Islet precursor cell (in vitro differentiated cells): Measurements from ENCODE around the gene RABL2A.
"Not testable (repeated sequence)": the region's sequence is repeated elsewhere in the genome, so short reads cannot be mapped to it uniquely, and the experiment has no call there.

Experiments
- DNase-seq: peaks from one replicate; pipeline ENCODE4 v3.0.0-alpha.2; 2018

The RABL2A gene

DNA sequence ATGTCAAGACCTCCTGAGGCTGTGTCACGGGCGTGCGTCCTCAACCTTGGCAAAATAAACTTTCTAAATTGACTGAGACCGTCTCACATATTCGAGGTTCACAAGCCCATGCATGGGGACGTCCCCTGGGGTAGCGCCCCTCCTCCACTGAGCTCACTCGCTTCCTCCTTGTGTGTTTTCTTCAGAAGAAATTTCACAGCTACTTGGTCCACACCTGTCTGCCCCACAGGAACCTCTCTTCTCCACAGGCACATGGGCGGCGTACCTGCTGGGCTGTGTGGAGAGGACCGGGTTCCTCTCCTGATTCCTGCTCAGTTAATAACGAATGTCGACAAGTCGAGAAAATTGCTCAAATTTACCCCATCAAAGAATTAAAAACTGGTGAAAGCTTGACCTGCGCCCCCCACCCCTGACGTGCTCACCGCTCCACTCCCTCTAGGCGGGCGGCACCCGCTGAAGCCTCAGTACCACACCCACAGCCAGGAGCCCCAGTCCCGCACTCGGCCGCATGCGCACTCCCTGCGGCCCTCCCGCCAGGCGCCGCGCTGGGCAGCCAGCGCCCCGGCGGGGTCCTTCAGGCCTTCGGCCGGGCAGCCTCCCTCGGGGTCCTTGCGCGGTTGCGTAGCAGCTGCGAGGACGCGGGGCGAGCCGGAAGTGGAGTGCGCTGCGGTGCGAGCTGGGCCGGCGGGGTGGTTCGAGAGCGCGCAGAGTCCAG is at the start of gene RABL2A:
RABL2A (plus strand) TSS at position 651 of the 715 bp plus-strand sequence. CDS start 1,341 bp downstream, outside the sequence.
- peak; percentile 92 for DNase-seq

GRCh38 chr2:113578508-113578907 is 48.6 kb upstream of the RABL2A start:
- DNase-seq, result not testable (repeated sequence)

DNA sequence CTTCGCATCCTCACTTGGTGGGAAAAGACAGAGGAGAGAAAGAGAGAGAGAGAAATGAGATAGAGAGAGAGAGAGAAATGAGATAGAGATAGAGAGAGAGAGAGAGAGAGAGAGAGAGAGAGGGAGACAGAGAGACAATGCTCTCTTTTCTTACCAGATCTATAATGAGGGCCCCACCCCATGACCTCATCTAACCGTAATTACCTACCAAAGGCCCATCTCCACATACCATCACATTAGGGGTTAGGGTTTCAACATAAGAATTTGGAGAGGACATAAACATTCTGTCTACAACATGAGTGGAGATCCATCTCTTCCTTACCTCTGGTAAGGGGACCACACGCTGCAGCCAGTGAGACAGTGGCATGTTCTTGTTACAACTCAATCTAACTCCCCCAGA is 44.6 kb upstream of the RABL2A start:
- DNase-seq, result not testable (repeated sequence)

DNA sequence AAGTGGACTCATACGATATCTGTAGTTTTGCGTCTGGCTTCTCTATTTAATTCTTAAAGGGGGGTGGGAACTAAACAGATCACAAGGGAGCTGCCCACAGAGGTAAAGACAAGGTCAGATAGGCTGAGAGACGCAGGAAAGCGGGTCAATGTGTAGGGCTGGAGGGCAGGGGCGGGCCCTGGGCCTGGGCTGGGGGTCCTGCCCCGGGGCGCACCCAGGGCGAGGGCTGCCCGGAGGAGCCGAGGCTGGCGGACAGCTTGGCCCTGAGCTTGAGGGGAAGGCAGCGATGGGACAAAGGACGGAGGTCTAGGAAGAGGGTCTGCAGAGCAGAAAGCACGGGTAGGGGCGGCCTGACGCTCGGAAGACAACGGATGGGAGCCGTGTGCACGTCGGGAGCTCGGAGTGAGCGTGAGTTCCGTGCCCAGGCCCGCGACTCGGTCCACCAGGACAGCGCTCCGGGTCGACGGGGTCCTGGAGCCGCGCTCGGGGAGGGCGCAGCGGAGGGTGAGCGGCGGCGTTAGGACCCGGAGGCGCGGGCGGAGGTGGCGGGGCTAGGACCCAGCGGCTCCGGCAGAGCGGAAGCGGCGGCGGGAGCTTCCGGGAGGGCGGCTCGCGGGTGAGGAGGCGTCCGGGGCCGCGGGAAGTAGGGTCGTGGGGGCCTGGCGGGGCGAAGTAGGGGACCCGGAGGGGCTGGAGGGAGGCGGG is 43.4 kb upstream of the RABL2A start:
- DNase-seq, result peak; percentile 89

DNA sequence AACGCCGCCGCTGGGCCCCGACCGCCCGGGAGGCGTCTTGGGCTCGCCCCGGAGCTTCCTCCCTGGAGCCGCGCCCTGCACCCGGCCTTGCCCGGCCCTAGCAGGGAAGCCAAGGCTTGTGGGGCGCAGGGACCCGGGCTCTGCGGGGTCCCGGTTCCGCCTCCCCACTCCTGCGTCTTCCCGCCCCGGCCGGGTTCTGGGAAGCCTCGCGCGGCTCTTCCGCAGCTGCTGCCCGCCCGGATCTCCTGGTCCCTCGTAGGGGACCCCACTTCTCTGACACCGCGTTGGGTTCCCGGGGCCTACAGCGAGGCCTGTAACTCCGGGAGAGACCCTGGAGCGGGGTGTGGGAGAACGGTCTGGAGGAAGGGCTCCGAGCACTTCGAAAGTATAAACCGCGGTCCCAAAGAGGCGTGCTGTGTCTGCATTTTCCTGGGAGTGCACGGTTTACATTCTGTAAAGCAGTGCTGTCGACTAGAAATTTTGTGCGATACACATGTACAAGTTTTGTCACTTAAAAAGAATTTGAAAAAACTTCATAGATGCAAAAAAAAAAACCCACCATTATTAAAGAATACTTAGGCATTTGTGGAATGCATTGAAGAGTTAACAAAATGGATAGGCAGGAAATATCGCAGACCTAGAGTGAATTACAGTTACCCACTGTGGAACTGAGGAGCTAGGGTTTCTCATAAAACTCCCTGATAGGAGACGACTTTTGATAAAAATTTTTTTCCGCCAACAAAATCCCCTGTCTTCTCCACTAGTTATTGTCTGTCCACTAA is 42.6 kb upstream of the RABL2A start:
- DNase-seq, result not testable (repeated sequence)

DNA sequence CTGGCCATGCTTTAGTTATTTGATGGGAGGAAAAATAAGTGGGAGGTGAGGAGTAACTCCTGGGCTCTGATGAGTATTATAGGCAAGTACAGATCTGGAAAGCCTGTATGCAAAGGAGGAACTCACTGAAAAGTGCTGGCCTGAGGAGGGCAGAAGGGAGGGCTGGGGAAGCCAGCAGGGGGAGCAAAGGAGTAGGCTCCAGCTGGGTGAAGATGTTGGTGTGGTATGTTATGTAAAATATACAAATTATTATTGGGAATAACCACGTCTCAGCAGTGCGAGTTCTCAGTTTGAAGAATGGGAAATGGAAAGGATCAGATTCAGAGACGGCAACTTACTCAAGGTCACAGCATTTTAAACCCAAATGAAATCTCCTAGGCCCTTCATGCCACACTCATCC is 39.9 kb upstream of the RABL2A start:
- DNase-seq, result peak; percentile 55

- not testable (repeated sequence) for DNase-seq
Measured at GRCh38 chr2:113589591-113589990, 37.5 kb upstream of the RABL2A start.

- not testable (repeated sequence) for DNase-seq
Measured at GRCh38 chr2:113591926-113592325, 35.1 kb upstream of the RABL2A start.

DNA sequence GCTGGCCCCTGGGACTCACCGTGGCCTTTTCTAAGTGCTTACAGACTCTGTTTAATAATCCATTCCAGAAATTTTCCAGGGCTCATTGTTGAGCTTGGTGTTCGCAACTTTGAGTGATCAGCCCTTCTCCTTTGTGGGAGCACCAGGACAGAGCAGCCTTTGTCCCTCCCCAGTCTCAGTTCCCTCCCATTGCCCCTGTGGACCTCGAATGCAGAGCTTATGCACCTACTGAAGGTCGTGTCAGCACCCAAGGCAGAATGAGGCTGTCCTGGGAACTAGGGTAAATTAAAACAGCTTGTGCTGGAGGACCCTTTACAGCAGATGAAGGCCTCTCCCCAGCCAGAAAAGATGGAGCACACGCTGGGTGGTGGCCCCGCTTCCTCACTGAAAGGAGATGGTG is 33.8 kb upstream of the RABL2A start:
- not testable (repeated sequence) for DNase-seq

DNA sequence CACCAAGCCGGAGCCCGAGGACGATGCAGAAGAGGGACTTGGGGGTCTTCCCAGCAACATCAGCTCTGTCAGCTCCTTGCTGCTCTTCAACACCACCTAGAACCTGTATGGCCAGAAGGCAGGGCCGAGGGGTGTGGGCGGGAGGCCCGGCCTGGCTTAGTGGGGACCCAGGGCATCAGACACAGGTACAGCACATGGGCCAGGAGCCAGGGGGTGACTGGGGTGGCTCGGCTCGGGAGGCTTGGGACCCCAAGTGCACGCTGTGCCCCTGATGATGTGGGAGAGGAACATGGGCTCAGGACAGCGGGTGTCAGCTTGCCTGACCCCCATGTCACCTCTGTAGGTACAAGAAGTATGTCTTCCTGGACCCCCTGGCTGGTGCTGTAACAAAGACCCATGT is 31.3 kb upstream of the RABL2A start:
- not testable (repeated sequence) for DNase-seq

- DNase-seq, result not testable (repeated sequence)
Measured at GRCh38 chr2:113597164-113597563, 29.9 kb upstream of the RABL2A start.

GRCh38 chr2:113597572-113597971 is 29.5 kb upstream of the RABL2A start:
- DNase-seq, result not testable (repeated sequence)

DNA sequence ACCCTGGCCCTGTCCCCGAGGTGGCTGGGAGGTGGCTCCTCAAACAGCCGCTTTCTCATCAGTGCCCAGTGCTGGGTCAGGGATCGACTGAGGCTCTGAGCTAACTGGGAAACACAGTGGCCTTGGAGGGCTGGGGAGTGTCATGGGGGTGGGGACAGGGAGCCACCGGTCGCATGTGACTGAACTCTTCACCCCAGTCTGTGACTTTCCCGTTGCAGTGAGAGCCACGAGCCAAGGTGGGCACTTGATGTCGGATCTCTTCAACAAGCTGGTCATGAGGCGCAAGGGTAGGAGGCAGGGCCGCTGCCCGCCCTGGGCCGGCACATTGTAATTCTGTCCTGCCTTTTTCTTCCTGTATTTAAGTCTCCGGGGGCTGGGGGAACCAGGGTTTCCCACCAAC is 28.9 kb upstream of the RABL2A start:
- DNase-seq, result not testable (repeated sequence)

DNA sequence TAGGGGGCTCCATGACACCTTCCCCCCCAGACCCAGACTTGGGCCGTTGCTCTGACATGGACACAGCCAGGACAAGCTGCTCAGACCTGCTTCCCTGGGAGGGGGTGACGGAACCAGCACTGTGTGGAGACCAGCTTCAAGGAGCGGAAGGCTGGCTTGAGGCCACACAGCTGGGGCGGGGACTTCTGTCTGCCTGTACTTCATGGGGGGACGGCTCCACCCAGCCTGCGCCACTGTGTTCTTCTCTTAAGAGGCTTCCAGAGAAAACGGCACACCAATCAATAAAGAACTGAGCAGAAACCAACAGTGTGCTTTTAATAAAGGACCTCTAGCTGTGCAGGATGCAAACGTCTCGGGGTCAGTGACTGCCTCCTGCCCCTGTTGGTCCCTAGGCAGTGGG is 28.3 kb upstream of the RABL2A start:
- not testable (repeated sequence) for DNase-seq

GRCh38 chr2:113599208-113599607 is 27.9 kb upstream of the RABL2A start:
- DNase-seq, result not testable (repeated sequence)

GRCh38 chr2:113602040-113602769 is 24.9 kb upstream of the RABL2A start:
- not testable (repeated sequence) for DNase-seq

DNA sequence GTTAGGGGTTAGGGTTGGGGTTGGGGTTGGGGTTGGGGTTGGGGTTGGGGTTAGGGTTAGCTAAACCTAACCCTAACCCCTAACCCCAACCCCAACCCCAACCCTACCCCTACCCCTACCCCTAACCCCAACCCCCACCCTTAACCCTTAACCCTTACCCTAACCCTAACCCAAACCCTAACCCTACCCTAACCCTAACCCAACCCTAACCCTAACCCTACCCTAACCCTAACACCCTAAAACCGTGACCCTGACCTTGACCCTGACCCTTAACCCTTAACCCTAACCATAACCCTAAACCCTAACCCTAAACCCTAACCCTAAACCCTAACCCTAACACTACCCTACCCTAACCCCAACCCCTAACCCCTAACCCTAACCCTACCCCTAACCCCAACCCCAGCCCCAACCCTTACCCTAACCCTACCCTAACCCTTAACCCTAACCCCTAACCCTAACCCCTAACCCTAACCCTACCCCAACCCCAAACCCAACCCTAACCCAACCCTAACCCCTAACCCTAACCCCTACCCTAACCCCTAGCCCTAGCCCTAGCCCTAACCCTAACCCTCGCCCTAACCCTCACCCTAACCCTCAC is 24.1 kb upstream of the RABL2A start:
- no peak for DNase-seq

DNA sequence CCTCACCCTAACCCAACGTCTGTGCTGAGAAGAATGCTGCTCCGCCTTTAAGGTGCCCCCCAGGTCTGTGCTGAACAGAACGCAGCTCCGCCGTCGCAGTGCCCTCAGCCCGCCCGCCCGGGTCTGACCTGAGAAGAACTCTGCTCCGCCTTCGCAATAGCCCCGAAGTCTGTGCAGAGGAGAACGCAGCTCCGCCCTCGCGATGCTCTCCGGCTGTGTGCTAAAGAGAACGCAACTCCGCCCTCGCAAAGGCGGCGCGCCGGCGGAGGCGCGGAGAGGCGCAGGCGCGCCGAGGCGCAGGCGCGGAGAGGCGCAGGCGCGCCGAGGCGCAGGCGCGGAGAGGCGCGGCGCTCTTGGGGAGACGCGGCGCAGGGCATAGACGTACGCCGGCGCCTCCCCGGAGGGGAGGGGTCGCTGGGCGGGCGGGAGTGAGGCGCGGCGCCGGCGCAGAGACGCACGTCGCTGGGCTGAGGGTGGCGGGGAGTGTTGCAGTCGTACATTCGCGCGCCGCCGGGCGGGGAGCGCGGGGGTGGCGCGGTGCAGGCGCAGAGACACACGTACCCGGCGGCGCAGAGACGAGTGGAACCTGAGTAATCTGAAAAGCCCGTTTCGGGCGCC is 23.5 kb upstream of the RABL2A start:
- DNase-seq, result peak; percentile 87

- DNase-seq, result peak; percentile 96
Measured at GRCh38 chr2:113604085-113604477, 23.0 kb upstream of the RABL2A start.

DNA sequence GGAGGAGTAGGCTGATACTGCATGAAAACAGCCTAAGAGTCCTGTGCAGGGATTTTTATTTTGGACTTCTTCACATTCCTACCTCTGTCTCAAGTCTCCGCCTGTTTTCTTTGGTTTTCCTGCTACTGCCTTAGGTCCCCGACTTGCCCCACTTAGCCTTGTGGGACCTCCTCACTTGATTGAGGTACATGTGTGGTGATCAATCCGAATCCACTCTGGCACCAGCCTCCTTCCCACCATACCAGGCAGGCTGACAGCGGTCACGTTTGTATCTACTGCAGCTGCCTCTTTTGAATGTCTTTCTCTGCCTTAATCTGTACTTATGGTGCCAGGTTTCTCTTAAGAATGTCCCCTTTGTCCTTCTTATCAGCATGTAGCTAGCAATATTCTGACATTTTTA is 22.4 kb upstream of the RABL2A start:
- DNase-seq, result not testable (repeated sequence)

GRCh38 chr2:113606036-113606435 is 21.0 kb upstream of the RABL2A start:
- DNase-seq, result not testable (repeated sequence)

GRCh38 chr2:113609822-113610221 is 17.2 kb upstream of the RABL2A start:
- DNase-seq, result not testable (repeated sequence)
